Fibroblast of gingiva (primary cell): ENCODE measurements around the gene PRKG1.
"Not testable (repeated sequence)": the region's sequence is repeated elsewhere in the genome, so short reads cannot be mapped to it uniquely, and the experiment has no call there.

Source experiments
- DNase-seq: peaks from one replicate; pipeline ENCODE4 v3.0.0-alpha.2; 2011; ENCODE audit warnings: low read depth

Gene PRKG1

DNA sequence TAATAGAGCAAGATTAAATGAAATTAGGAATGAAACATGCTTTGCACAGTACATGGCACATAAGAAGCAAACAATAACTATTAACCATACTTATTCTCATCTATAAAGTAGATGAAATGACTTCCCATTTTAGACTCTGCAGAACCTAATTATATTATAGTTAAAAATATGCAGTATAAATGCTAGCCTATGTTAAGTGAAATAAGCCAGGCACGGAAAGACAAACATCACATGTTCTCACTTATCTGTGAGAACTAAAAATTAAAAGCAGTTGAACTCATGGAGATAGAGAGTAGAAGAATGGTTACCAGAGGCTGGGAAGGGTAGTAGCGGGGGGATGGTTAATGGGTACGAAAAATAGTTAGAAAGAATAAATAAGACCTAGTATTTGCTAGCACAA lies 247.0 kb downstream of the PRKG1 start:
- DNase-seq, result no peak

DNA sequence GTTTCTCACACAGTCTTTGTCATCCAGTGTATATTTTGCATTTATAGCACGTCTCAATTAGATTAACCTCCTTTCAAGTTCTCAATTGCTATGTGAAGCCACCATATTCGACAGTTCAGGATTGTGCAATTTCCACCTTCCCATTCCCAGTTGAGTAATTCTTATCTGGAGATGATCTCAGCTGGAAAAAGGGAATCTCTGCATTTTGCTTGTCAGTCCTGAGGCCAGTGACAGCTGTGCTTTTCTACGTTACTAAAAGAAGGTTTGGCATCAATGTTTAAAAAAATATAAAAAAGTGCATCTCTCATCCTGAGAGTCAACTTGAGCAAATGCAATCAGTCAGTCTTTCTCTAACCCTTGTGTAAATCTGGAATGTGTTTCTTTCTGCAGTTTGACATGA lies 247.7 kb downstream of the PRKG1 start:
- peak; percentile 5 for DNase-seq

DNA sequence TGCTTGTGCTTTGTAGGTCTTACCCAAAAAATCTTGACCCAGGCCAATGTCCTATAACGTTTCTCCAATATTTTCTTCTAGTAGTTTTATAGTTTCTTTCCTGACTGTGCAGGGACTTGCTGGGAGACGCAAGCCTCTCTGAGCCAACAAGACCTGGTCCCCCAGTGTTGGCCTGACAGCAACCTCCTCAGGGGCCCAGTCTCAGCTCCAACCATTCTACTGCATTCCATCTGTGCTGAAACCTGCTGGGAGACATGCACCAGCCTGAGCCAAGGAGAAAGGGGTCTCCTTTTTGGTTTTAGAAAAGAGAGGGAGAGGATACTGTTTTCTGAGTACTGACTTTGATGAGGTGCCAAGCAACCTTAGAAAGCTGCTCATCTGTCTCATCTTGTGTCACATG lies 251.4 kb downstream of the PRKG1 start:
- no peak for DNase-seq

DNA sequence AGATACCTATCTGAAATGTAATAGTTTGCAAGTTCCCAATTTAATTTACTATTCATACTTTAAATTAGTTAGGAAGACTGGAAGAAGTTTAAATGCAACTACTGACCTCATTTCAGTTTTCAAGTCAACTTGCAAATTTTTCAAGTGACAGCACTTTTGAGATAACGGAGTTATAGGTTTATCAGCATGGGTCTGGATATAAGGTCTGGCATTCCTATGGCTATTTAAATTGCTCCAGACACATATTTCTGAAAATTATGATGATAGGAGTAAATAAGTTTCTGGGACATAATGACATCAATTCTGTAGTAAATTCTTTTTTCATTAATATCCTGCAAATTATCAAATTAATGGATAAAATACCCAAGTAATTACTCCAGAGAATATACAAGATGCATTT lies 251.9 kb downstream of the PRKG1 start:
- DNase-seq, result no peak

DNA sequence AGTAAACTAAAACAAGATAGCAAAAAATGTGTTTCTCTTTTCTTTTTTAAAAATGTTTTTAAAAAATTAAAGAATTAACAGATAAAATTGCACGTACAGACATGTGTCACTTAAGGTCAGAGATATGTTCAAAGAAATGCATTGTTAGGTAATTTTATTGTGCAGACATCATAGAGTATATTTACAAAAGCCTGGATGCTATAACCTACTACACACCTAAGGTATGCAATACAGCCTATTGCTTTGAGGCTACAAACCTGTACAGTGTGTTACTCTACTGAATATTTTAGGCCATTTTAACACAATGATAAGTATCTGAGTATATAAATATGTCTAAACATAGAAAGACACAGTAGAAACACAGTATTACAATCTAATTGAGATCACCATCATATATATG lies 253.1 kb downstream of the PRKG1 start:
- DNase-seq, result no peak

DNA sequence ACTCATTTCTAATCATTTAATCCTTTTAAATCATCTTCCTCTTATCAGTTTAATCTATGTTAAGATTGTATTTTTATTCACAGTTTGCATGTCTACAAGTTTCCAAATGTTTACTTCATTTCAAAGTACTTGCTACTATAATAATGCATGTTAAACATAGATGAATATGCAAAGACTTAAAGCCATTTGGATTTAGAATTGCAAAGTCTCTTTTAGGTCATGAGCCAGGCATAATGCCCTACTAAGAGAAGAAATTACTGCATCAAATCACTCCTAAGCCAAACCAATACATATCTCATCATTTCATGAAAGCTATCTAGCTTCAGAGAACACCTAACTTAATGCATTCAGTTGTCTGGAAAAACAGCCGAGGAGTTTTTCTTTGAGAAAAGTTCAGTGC lies 266.1 kb downstream of the PRKG1 start:
- DNase-seq, result no peak

DNA sequence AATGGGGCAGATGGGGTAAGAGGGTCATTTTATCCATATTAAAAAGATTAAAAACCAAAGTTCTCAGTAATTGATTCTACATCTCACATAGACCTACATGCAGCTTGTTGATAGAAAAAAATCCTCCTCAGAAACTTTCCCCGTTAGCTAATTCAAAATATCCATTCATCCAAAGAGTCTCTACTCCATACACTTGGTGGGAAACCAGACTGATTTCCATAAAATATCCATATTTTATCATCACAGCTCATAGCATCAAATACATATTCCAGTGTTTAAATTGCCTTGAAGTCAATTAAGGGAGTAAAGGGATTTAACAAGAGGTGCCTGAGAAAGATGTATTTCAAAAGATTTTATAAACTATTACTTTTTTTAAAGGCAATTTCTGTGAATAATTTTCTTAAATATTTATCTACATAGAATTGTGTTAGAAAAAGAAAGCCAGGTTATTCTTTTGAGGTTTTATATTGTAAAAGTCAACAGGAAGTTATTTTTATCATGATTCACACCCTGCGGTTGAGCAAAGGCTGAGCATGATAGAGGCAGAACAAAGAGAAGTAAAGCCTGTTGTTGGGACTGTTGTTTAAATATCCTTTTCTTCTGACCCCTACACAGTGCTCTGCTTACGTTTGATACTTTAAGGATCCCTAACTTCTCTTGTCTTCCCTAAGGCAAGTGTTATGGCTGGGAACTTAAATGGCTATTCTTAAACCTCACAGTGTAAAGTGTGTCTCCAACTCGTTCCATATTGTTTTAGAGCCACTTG lies 266.7 kb downstream of the PRKG1 start:
- no peak for DNase-seq

DNA sequence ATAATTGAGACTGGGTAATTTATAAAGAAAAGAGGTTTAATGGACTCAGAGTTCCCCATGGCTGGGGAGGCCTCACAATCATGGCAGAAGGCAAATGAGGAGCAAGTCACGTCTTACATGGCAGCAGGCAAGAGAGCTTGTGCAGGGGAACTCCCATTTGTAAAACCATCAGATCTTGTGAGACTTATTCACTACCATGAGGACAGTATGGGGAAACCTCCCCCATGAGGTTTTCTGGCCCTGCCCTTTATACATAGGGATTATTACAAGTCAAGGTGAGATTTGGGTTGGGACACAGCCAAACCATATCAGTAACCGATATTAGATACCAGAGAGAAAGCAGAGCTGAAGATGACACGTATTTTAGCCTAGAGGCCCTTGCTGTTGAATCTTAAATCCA lies 267.5 kb downstream of the PRKG1 start:
- not testable (repeated sequence) for DNase-seq

DNA sequence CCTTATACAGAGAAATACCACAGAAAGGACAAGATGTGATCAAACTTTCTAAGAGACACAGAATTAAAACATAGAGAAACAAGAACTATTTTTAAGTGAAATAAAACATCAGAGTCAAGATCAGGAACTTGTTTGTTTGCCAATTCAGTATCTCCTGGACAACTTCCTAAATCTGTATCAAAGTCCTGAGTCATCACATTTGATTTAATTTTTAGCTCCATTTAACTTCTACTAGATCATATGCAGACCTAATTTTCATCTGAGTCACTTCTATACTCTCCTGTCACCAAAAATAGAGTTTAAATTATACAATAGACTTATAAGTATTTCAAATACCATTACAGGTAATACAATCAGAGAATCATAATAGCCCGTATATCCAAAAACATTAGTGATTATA lies 268.1 kb downstream of the PRKG1 start:
- DNase-seq, result no peak

DNA sequence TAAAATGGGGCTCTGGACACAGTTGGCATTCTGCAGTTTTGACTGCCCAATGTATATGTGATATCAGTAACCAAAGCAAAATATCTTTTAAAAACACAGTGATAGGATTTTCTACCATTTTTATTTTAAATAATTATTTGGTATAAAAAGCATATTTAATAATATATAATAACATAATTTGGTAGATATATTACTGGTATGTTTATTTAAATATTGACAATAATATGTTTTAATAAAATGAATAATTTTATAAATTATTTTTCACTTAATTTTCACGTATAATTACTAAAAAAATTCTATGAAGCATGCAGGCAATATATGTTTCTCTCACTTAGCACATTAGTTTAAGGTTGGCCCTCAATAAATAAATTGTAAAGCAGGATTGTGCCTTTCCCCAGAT lies 269.1 kb downstream of the PRKG1 start:
- no peak for DNase-seq

DNA sequence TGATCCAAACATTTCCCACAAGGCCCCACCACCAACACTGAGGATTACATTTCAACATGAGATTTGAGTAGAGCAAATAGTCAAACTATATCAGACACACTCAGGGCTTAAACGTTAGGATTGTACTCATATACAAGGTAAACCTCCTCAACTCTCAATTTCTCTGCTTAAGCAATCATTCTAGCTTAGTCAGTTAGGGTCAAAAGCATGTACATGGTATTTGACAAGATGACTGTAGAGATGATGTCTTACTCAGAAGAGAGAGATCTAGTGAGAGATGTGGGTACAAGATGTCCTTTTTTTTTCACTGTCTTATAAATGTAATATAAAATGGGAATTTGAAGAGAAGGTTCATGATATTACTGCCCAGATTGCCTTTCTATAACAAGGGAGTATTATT lies 270.1 kb downstream of the PRKG1 start:
- DNase-seq, result no peak

DNA sequence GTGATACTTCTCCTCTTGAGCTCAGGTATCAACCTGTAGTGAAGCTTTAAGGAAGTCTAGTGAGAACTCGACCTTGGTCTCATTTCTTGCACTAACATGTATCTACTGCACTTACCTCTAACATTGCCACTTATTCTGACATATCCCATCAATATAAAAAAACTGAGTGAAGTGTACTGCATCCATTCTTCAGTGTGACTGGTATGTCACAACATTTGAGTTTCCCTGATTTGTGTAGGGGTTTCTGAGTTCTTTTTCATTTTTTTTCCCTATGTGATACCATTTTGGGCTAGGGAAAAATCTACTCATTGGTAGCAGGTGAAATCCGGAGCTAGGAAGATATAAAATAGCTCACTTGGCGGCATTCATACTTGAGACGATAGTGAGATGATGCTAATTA lies 274.3 kb downstream of the PRKG1 start:
- no peak for DNase-seq

DNA sequence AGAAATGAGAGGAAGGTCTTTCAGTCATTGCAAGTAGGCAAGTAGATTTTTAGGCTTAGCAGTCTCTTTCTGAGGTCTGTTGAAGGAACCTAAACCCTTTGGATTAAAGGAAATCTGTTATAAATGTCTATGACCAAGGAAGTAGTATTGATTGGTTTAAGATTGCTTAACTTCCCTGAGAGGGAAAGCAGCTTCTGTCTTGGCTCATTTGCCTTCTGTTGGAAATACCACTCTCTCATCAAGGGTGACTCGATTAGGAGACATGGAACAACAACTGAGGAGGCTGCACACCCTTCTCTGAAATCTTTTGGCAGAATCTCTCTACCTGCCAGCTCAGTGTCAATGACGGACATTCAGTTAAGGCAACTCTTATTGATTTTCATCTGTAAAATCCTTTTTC lies 282.9 kb downstream of the PRKG1 start:
- no peak for DNase-seq

DNA sequence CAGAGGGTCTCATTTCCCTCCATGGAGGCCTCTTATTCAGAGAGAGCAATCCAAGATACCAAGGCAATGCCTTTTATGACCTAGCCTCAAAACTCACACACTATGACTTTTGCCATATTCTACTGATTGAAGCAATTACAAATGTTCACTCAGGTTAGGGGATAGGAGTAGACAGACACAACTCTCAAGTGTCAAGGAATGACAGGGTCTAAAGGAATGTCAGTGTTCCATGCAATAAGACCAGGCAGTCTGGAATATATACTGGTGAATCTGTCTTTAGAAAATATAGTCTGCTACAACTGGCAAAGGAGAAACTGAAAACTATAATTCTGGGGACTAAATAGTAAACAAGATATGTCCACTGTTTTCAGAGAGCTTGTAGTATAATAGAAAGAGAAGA lies 283.9 kb downstream of the PRKG1 start:
- DNase-seq, result no peak

DNA sequence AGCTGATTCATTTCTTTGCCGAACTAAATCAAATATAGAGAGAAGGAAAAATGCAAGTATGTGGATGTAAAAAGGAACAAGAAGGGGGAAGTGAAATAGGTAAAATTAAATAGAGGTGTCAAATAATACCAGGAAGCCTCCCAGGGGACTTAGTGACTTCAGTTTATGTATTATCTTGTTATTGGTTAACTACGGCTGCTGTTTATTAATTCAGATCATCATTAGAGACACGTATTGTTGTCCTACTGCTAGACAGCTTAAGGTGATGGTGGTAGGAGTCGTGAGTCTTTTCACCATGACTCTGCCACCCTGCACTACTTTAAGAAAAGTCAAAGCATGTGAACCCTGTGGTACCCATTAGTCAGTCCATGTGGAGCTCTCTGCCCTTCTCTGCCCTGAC lies 289.1 kb downstream of the PRKG1 start:
- DNase-seq, result no peak

DNA sequence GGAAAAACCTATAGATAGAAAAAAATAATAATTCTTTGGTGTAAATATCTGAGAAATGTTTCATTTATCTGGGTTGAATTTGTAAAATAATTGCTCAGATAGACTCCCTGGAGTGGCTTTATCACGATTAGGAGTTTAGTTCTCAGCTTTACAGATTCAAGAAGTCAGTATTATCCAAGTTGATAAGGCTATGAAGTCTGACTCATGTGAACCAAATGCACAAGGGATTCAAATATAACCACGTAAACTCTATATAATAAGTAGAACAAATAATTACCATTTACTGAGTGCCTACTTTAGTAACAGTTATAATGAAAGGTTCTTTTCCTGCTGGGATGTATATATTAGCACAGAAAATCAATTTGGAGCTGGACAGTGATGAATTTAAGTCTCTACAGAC lies 290.4 kb downstream of the PRKG1 start:
- no peak for DNase-seq

DNA sequence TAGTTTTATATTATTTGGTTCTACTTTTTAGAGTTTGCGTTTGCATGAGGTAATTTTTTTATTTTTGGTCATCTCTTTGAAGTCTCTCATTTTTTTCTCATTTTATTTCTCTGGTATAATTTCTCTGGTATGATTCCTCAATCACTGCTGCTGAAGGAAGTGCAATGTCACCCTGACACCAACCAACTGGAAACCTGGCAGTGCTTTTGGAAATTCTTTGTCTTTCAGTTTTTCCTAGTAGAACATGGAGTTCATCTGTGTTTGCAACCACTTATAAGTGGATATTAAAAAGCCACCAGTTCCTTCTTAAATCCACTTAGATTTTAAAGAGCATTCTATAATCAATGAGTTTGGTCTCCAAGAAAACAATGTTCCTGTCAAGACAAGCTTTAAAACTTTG lies 291.8 kb downstream of the PRKG1 start:
- peak; percentile 26 for DNase-seq

DNA sequence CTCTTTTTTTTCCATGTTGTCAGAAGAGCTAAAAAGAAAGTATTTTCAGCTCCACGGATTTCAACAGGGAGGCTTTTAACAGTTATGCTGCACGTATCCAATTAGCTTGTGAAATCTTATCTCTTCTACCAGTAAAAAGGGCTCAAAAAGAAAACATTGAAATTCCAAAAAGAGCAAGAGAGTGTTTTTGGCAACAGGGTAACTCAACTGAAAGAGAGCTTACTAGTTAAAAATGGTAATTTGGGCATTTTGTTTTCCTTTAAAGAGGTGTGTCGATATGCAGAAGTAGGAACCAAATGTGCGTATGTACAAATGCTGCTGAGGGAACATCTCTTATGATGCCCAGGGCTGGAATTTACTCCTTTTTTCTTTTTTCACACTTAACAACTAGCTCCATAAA lies 292.8 kb downstream of the PRKG1 start:
- peak; percentile 19 for DNase-seq

DNA sequence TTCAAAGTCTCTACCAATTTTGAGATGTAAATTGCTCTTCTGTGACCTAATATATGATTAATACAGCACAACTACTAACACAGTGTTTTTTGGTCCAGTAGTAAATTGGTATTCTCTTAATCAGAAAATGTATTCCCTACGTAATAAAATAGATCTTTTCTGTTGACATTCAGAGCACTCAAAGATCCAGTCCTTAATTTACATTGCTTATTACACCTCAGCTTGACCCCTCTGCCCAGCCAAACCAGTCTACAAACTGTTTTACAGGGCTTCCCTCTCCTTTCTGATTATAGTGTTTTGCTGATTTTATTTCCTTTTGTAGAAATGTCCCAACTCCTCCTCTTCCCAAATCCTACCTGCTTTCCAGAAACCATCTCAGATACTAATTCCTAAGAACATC lies 293.4 kb downstream of the PRKG1 start:
- DNase-seq, result no peak

DNA sequence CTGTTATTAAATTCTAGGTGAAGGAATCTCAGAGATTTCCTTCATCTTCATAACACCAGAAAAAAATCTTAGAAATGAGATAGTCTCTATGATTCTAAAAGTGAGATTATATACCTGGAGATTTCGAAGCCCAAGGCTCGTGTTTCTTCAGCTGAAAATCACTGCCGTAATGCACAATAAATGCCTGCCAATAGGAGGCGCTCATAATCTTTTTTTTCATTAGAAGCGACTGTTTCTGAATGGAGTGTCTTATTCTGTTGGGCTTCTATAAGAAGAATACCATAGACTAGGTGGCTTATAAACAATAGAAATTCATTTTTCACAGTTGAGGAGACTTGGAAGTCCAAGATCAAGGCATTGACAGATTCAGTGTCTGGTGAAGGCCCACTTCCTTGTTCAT lies 294.7 kb downstream of the PRKG1 start:
- no peak for DNase-seq

DNA sequence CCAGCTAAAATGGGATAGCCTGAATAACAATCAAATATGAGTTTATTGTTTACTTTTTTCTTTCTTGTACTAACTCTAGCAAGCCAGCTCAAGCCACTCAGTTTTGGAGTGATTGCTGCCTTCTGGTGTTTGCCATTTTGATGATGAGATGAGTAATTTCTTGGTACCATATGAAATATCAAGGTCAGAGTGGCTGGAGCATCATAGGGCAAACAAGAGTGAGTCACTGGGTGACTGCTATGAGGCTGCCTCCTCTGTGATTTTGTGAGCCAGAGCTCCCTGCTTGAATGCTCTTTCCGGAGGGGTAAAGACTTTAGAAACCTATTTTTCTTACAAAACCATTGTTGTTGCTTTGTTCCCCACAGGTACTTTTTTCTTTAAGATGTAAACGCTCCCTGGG lies 295.6 kb downstream of the PRKG1 start:
- peak; percentile 61 for DNase-seq

DNA sequence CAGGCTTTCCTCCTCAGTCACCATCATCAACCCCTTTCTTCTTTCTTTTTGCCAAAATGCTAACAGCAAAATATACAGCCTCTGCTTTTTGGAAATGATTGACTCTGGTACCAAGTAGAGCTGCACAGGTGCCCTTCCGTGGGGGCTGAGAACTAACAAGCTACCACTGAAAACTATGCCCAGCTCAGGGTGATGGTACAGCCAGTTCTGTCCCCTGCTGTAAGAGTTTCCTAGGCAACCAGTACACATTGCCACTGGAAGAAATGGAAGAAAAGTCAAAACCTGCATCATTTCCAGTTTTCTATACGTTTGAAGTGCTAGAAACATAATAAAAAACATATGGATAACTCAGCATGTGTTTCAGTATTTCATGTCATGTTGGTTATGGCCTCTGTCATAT lies 297.5 kb downstream of the PRKG1 start:
- peak; percentile 16 for DNase-seq

DNA sequence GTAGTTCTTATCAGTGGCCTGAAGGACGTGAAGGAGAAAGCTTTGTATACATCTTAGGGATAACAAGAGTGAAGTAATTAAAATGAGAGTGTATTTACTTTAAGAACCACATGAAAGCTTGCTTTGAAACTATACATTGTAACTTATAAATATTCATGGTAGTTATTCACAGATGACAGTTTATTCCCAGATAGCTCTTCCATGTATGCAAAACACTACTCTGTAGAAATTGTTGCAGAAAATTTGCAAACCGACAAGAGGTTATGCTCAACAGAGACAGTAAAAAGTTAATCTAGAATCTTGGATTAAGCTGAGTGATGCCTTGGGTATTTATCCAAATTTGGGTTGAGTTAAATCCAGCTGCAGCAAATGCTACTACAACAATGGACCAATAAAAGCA lies 301.5 kb downstream of the PRKG1 start:
- no peak for DNase-seq

DNA sequence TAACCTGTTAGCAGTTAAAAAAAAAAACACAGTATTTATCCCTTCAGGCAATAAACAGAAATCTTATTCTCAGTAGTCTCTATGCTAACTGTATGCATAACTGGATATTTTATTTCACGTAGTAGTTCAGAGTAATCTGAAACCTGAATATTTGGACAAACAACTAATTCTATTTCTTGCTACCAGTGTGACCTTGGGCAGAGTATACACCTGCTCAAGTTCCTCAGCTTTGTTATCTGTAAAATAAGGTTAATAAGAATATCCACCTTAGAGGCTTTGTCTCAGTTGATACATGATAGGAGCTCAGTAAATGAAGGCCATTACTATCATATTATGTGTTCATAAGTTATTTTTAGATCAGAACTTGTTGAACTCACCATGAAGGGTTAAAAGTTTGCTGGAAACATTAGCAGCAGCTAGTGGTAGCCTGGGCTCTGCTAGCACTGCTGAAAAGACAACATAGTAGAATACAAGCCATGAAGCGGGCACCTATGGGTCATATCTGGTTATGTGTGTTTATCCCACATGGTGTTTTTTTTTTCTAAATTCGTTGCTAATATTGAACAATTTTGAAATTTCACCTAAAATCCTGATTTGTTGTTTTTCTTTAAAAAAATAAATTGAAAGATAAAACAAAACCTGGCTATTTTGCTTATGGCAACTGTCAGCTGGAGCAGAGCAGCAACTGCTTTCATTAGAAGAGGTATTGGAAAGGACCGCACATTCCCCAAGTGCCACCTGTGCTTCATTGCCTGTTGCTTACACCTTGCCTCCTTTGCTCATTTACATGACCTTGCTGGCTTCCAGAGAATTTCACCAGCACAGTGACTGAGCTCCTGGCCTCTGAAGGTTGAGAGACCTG lies 303.0 kb downstream of the PRKG1 start:
- DNase-seq, result no peak
